ENCODE results near the gene S100A6.

- no peak for TF ChIP-seq SP1 (CRISPR knock-in tag; conservative IDR thresholded peaks at IDR 0.05)
- no peak for TF ChIP-seq USF2 (CRISPR knock-in tag; IDR thresholded peaks at IDR 0.05)
- TF ChIP-seq CTCF (IDR thresholded peaks at IDR 0.05) = no peak
- no peak for TF ChIP-seq ZNF423 (CRISPR knock-in tag; IDR thresholded peaks at IDR 0.05)
- no peak for TF ChIP-seq ETV6 (CRISPR knock-in tag; IDR thresholded peaks at IDR 0.05)
- TF ChIP-seq SOX15 (CRISPR knock-in tag; IDR thresholded peaks at IDR 0.05) = no peak
- TF ChIP-seq NR2C2 (CRISPR knock-in tag; IDR thresholded peaks at IDR 0.05) = no peak
- no peak for TF ChIP-seq ATF3 (CRISPR knock-in tag; conservative IDR thresholded peaks at IDR 0.05)
Measured at GRCh38 chr1:153495536-153495935, 40.3 kb downstream of the S100A6 start.
